GM23248 (cell line): ENCODE results near the gene CALB2. TPM values are rescaled to one million over a fixed set of nuclear protein-coding genes. Genes with fewer than 3 reads are reported as not detected.
A peak's percentile ranks its signal among the peaks of the same experiment; 100 is the strongest.

ENCODE experiments used
- DNase-seq: peaks from one replicate; pipeline ENCODE4 v3.0.0-alpha.2; 2015
- H2AFZ ChIP-seq: fragments of 200-600 bp; sonication (generic); 2 replicates; pipeline ENCODE4 v1.6.1; 2016; ENCODE audit warnings: antibody characterized with exemption
- H3F3A ChIP-seq: fragments of 200-600 bp; sonication (generic); 2 replicates; pipeline ENCODE4 v1.6.1; 2016; ENCODE audit warnings: mild to moderate bottlenecking, antibody characterized with exemption, mixed run types; ENCODE audit not compliant: insufficient read depth
- H3K27ac ChIP-seq: fragments of 200-600 bp; sonication (generic); 2 replicates; pipeline ENCODE4 v1.5.1; 2016; ENCODE audit warnings: mild to moderate bottlenecking
- H3K27me3 ChIP-seq: fragments of 200-600 bp; sonication (generic); replicated peaks from 2 replicates; pipeline ENCODE4 v1.6.1; 2016; ENCODE audit warnings: mild to moderate bottlenecking; ENCODE audit not compliant: insufficient read depth
- H3K36me3 ChIP-seq: fragments of 200-600 bp; sonication (generic); 2 replicates; pipeline ENCODE4 v1.6.1; 2016; ENCODE audit warnings: low read depth, mild to moderate bottlenecking
- H3K4me1 ChIP-seq: fragments of 200-600 bp; sonication (generic); 2 replicates; pipeline ENCODE4 v1.6.1; 2016; ENCODE audit warnings: mild to moderate bottlenecking; ENCODE audit not compliant: insufficient read depth
- H3K4me2 ChIP-seq: fragments of 200-600 bp; sonication (generic); one replicate; pipeline ENCODE4 v1.6.1; 2016; ENCODE audit warnings: mild to moderate bottlenecking; ENCODE audit not compliant: unreplicated experiment
- H3K4me3 ChIP-seq: fragments of 200-600 bp; sonication (generic); 2 replicates; pipeline ENCODE4 v1.5.1; 2016; ENCODE audit warnings: mild to moderate bottlenecking
- H3K79me2 ChIP-seq: fragments of 200-600 bp; sonication (generic); 2 replicates; pipeline ENCODE4 v1.6.1; 2016; ENCODE audit warnings: mild to moderate bottlenecking; ENCODE audit not compliant: insufficient read depth
- H3K9ac ChIP-seq: fragments of 200-600 bp; sonication (generic); 2 replicates; pipeline ENCODE4 v1.6.1; 2016; ENCODE audit warnings: mild to moderate bottlenecking
- H3K9me2 ChIP-seq: fragments of 200-600 bp; sonication (generic); 2 replicates; pipeline ENCODE4 v1.6.1; 2016; ENCODE audit warnings: mixed run types, mild to moderate bottlenecking, moderate library complexity; ENCODE audit not compliant: insufficient read depth
- H3K9me3 ChIP-seq: fragments of 200-600 bp; sonication (generic); one replicate; pipeline ENCODE4 v1.6.1; 2017; ENCODE audit warnings: low read depth
- H4K20me1 ChIP-seq: fragments of 200-600 bp; sonication (generic); 2 replicates; pipeline ENCODE4 v1.6.0; 2016; ENCODE audit not compliant: insufficient read depth
- EZH2 ChIP-seq: fragments of 200-600 bp; sonication (generic); IDR thresholded peaks from 2 replicates; pipeline ENCODE4 v1.6.1; 2018; ENCODE audit warnings: antibody characterized with exemption, mild to moderate bottlenecking; ENCODE audit not compliant: insufficient read depth, poor library complexity, severe bottlenecking
- EZH2phosphoT487 ChIP-seq: fragments of 200-600 bp; sonication (generic); IDR thresholded peaks from 2 replicates; pipeline ENCODE4 v1.6.1; 2018; ENCODE audit warnings: antibody characterized with exemption, moderate library complexity, mild to moderate bottlenecking, low read depth; ENCODE audit not compliant: insufficient read depth
- WGBS, 2 experiments: methylation state at CpG; one replicate each; pipeline ENCODE4 v1.1.6; 2015 to 2017; ENCODE audit warnings: low lambda C conversion rate in 2 of 2, low coverage in 1 of 2; ENCODE audit errors: missing lambda C conversion rate in 2 of 2; 5-methylcytosine and 5-hydroxymethylcytosine counted together
- in situ Hi-C: fragments of 300-500 bp; cut with MboI; formaldehyde crosslinking; loops from 2 replicates; pipeline ENCODE4 v1.15.0; 2020
- polyA plus RNA-seq: library from polyadenylated mRNA; unstranded; fragments of >200 nt; fragmentation: Nextera tagmentation; extraction: Ambion mirVana; gene quantifications from 2 replicates; pipeline ENCODE4 v1.2.1, GENCODE V29; 2016
- total RNA-seq: library from RNA; depleted of rRNA; stranded (reverse); fragments of >200 nt; shearing (Covaris generic); gene quantifications from 2 replicates; pipeline ENCODE4 v1.2.3, GENCODE V29; 2014

CALB2 gene
- total and polyA plus RNA-seq, 2 experiments from 2014 or later = 1.2 to 1.8 TPM

GRCh38 chr16:71414038-71414437 lies 55.5 kb downstream of the CALB2 start:
- no peaks in the 10 kb centered on the region for H3F3A ChIP-seq
- no peak overlapping the region for H3K4me3 ChIP-seq
- H3K36me3 ChIP-seq = no peaks in the 10 kb centered on the region
- H3K79me2 ChIP-seq = no peaks in the 10 kb centered on the region
- no peaks in the 10 kb centered on the region for H3K9me3 ChIP-seq
- WGBS, 2 experiments = 73 to 93% methylated on average over 5 of the region's 5 CpGs
- H3K9me2 ChIP-seq = no peaks in the 10 kb centered on the region
- no peak for DNase-seq
- in situ Hi-C loops = no loop called here
- no peak overlapping the region for H2AFZ ChIP-seq
- H3K4me2 ChIP-seq = no peak overlapping the region
- H4K20me1 ChIP-seq = no peaks in the 10 kb centered on the region
- H3K27ac ChIP-seq = no peak overlapping the region
- peaks cover 17% of the 10 kb centered on the region for H3K27me3 ChIP-seq
- H3K4me1 ChIP-seq = no peaks in the 10 kb centered on the region
- TF ChIP-seq EZH2phosphoT487 (no peak), EZH2 (no peak)
- H3K9ac ChIP-seq = no peak overlapping the region

- Histone ChIP-seq H3K9me3 (no peaks in the 10 kb centered on the region), H4K20me1 (no peaks in the 10 kb centered on the region), H3K4me3 (no peak overlapping the region), H3K9me2 (no peaks in the 10 kb centered on the region), H3K4me2 (no peak overlapping the region), H3K36me3 (no peaks in the 10 kb centered on the region), H3K9ac (no peak overlapping the region), H3K79me2 (no peaks in the 10 kb centered on the region), H3K4me1 (no peaks in the 10 kb centered on the region), H3K27me3 (peaks cover 9% of the 10 kb centered on the region), H3K27ac (no peak overlapping the region), H3F3A (peaks cover 3% of the 10 kb centered on the region; the same call in 1 of the 2 replicates), H2AFZ (no peak overlapping the region)
- in situ Hi-C loops = no loop called here
- 69 to 77% methylated on average over 4 of the region's 4 CpGs for WGBS, 2 experiments
- DNase-seq = peak; percentile 28
- TF ChIP-seq EZH2 (no peak), EZH2phosphoT487 (no peak)
Measured at GRCh38 chr16:71421911-71422310, 63.4 kb downstream of the CALB2 start.

- H3K36me3 ChIP-seq = no peaks in the 10 kb centered on the region
- in situ Hi-C loops = no loop called here
- no peak overlapping the region for H3K9ac ChIP-seq
- no peaks in the 10 kb centered on the region for H4K20me1 ChIP-seq
- 48 to 67% methylated on average over 2 of the region's 2 CpGs for WGBS, 2 experiments
- no peak overlapping the region for H3K27ac ChIP-seq
- no peaks in the 10 kb centered on the region for H3K4me1 ChIP-seq
- no peak overlapping the region for H3K4me3 ChIP-seq
- TF ChIP-seq EZH2 = no peak
- TF ChIP-seq EZH2phosphoT487 = no peak
- H3K27me3 ChIP-seq = peaks cover 9% of the 10 kb centered on the region
- H3K4me2 ChIP-seq = no peak overlapping the region
- H3F3A ChIP-seq = peaks cover 8% of the 10 kb centered on the region; the same call in 1 of the 2 replicates
- DNase-seq = no peak
- H2AFZ ChIP-seq = no peak overlapping the region
- H3K9me2 ChIP-seq = no peaks in the 10 kb centered on the region
- H3K9me3 ChIP-seq = no peaks in the 10 kb centered on the region
- H3K79me2 ChIP-seq = no peaks in the 10 kb centered on the region
Measured at GRCh38 chr16:71423016-71423415, 64.5 kb downstream of the CALB2 start.

DNA sequence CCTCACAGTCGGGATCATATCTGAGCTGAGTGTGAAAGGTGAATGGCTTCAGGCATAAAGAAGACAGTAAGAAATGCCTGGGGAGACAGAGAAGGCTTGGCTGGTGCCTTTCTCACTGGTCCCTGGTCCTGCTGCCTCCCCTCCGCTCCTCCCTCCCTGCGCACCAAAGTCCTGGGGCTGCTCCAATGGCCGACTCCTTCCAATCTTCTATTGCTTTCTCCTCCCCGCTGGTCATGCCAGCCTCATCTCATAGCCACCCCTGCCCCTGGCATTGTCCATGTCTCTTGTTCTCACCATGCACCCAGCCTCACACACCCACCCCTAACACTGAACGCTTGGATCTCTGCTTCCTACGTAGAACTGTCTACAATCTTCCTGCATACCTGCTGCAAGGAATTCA lies 65.3 kb downstream of the CALB2 start:
- Histone ChIP-seq H3K9me3 (no peaks in the 10 kb centered on the region), H4K20me1 (no peaks in the 10 kb centered on the region), H3K36me3 (no peaks in the 10 kb centered on the region), H3K27me3 (peaks cover 9% of the 10 kb centered on the region), H3K27ac (no peak overlapping the region), H3K4me2 (no peak overlapping the region), H3K9ac (no peak overlapping the region), H3K4me1 (no peaks in the 10 kb centered on the region), H3K9me2 (no peaks in the 10 kb centered on the region), H2AFZ (no peak overlapping the region), H3K79me2 (no peaks in the 10 kb centered on the region), H3K4me3 (no peak overlapping the region), H3F3A (peaks cover 17% of the 10 kb centered on the region)
- DNase-seq = no peak
- in situ Hi-C loops = no loop called here
- TF ChIP-seq EZH2 = no peak
- no peak for TF ChIP-seq EZH2phosphoT487
- WGBS, 2 experiments = 65 to 69% methylated on average over 7 of the region's 7 CpGs

GRCh38 chr16:71424626-71425025 lies 66.1 kb downstream of the CALB2 start:
- Histone ChIP-seq H3K4me2 (no peak overlapping the region), H3K27ac (no peak overlapping the region), H3K9me2 (no peaks in the 10 kb centered on the region), H3K4me1 (no peaks in the 10 kb centered on the region), H3F3A (peaks cover 18% of the 10 kb centered on the region), H3K79me2 (no peaks in the 10 kb centered on the region), H3K9me3 (no peaks in the 10 kb centered on the region), H4K20me1 (no peaks in the 10 kb centered on the region), H3K9ac (no peak overlapping the region), H2AFZ (no peak overlapping the region), H3K36me3 (no peaks in the 10 kb centered on the region), H3K4me3 (no peak overlapping the region), H3K27me3 (peaks cover 9% of the 10 kb centered on the region)
- in situ Hi-C loops = no loop called here
- 43 to 49% methylated on average over 5 to 6 of the region's 6 CpGs for WGBS, 2 experiments
- DNase-seq = no peak
- TF ChIP-seq EZH2 = no peak
- TF ChIP-seq EZH2phosphoT487 = no peak
